HEK293 (cell line): ENCODE data around the gene CFAP46.

Experiments used
- KLF10 ChIP-seq: fragments of 450-650 bp; IDR thresholded peaks from 2 replicates; pipeline ENCODE4 v1.5.1; 2018; ENCODE audit warnings: missing biosample characterization, mild to moderate bottlenecking, missing genetic modification characterization
- KLF8 ChIP-seq: fragments of 450-650 bp; formaldehyde crosslinking; IDR thresholded peaks from 2 replicates; pipeline ENCODE4 v1.5.1; 2016; ENCODE audit warnings: missing biosample characterization, missing genetic modification characterization
- KLF9 ChIP-seq: fragments of 450-650 bp; formaldehyde crosslinking; IDR thresholded peaks from 2 replicates; pipeline ENCODE4 v1.5.1; 2016; ENCODE audit warnings: missing biosample characterization, missing genetic modification characterization, low read depth
- MYNN ChIP-seq: fragments of 450-650 bp; formaldehyde crosslinking; IDR thresholded peaks from 2 replicates; pipeline ENCODE4 v1.5.1; 2016; ENCODE audit warnings: missing biosample characterization, missing genetic modification characterization, borderline replicate concordance
- TCF7L2 ChIP-seq: IDR thresholded peaks from 2 replicates; pipeline ENCODE4 v1.6.1; 2011; ENCODE audit warnings: low read depth, mild to moderate bottlenecking, inconsistent platforms, low read length, moderate library complexity, borderline replicate concordance
- ZNF114 ChIP-seq: fragments of 450-650 bp; formaldehyde crosslinking; IDR thresholded peaks from 2 replicates; pipeline ENCODE4 v1.5.0; 2017; ENCODE audit warnings: missing biosample characterization, missing genetic modification characterization
- ZNF157 ChIP-seq: fragments of 450-650 bp; formaldehyde crosslinking; IDR thresholded peaks from 2 replicates; pipeline ENCODE4 v1.5.1; 2016; ENCODE audit warnings: missing biosample characterization, missing genetic modification characterization
- ZNF175 ChIP-seq: fragments of 450-650 bp; formaldehyde crosslinking; IDR thresholded peaks from 2 replicates; pipeline ENCODE4 v1.5.1; 2016; ENCODE audit warnings: missing biosample characterization, missing genetic modification characterization
- ZNF248 ChIP-seq: fragments of 450-650 bp; formaldehyde crosslinking; IDR thresholded peaks from 2 replicates; pipeline ENCODE4 v1.5.1; 2017; ENCODE audit warnings: missing biosample characterization, missing genetic modification characterization
- ZNF280C ChIP-seq: fragments of 450-650 bp; formaldehyde crosslinking; IDR thresholded peaks from 2 replicates; pipeline ENCODE4 v1.5.1; 2016; ENCODE audit warnings: missing biosample characterization, missing genetic modification characterization
- ZNF292 ChIP-seq: fragments of 450-650 bp; formaldehyde crosslinking; IDR thresholded peaks from 2 replicates; pipeline ENCODE4 v1.5.1; 2016; ENCODE audit warnings: low read depth, missing biosample characterization, missing genetic modification characterization, borderline replicate concordance
- ZNF324 ChIP-seq: fragments of 450-650 bp; formaldehyde crosslinking; IDR thresholded peaks from 2 replicates; pipeline ENCODE4 v1.5.1; 2016; ENCODE audit warnings: missing biosample characterization, missing genetic modification characterization
- ZNF404 ChIP-seq: fragments of 450-650 bp; formaldehyde crosslinking; IDR thresholded peaks from 2 replicates; pipeline ENCODE4 v1.5.1; 2017; ENCODE audit warnings: missing biosample characterization, missing genetic modification characterization
- ZNF416 ChIP-seq: fragments of 450-650 bp; formaldehyde crosslinking; IDR thresholded peaks from 2 replicates; pipeline ENCODE4 v1.5.1; 2016; ENCODE audit warnings: missing biosample characterization, missing genetic modification characterization
- ZNF501 ChIP-seq: fragments of 450-650 bp; formaldehyde crosslinking; IDR thresholded peaks from 2 replicates; pipeline ENCODE4 v1.5.1; 2016; ENCODE audit warnings: missing biosample characterization, missing genetic modification characterization
- ZNF571 ChIP-seq: fragments of 450-650 bp; formaldehyde crosslinking; IDR thresholded peaks from 2 replicates; pipeline ENCODE4 v1.5.0; 2017; ENCODE audit warnings: missing biosample characterization, missing genetic modification characterization
- ZNF580 ChIP-seq: fragments of 450-650 bp; formaldehyde crosslinking; IDR thresholded peaks from 2 replicates; pipeline ENCODE4 v1.5.1; 2016; ENCODE audit warnings: missing biosample characterization, missing genetic modification characterization
- ZNF585B ChIP-seq: fragments of 450-650 bp; formaldehyde crosslinking; IDR thresholded peaks from 2 replicates; pipeline ENCODE4 v1.5.1; 2016; ENCODE audit warnings: missing biosample characterization, missing genetic modification characterization
- ZNF660 ChIP-seq: fragments of 450-650 bp; IDR thresholded peaks from 2 replicates; pipeline ENCODE4 v1.5.1; 2018; ENCODE audit warnings: missing biosample characterization, mild to moderate bottlenecking, missing genetic modification characterization
- ZNF677 ChIP-seq: fragments of 450-650 bp; IDR thresholded peaks from 2 replicates; pipeline ENCODE4 v1.5.0; 2018; ENCODE audit warnings: missing biosample characterization, mild to moderate bottlenecking, missing genetic modification characterization, moderate library complexity
- ZNF692 ChIP-seq: fragments of 450-650 bp; formaldehyde crosslinking; IDR thresholded peaks from 2 replicates; pipeline ENCODE4 v1.5.1; 2016; ENCODE audit warnings: missing biosample characterization, missing genetic modification characterization
- ZNF701 ChIP-seq: fragments of 450-650 bp; formaldehyde crosslinking; IDR thresholded peaks from 2 replicates; pipeline ENCODE4 v1.5.1; 2016; ENCODE audit warnings: missing biosample characterization, missing genetic modification characterization
- ZNF707 ChIP-seq: fragments of 450-650 bp; formaldehyde crosslinking; IDR thresholded peaks from 2 replicates; pipeline ENCODE4 v1.5.1; 2016; ENCODE audit warnings: missing biosample characterization, missing genetic modification characterization
- TF ChIP-seq, protein P1 (sequence below): fragments of 450-650 bp; formaldehyde crosslinking; IDR thresholded peaks from 2 replicates; pipeline ENCODE4 v1.5.1; 2016; ENCODE audit warnings: missing biosample characterization, missing genetic modification characterization
- TF ChIP-seq, protein P2 (sequence below): fragments of 450-650 bp; formaldehyde crosslinking; IDR thresholded peaks from 2 replicates; pipeline ENCODE4 v1.5.1; 2016; ENCODE audit warnings: missing biosample characterization, missing genetic modification characterization, borderline replicate concordance
- TF ChIP-seq, protein P3 (sequence below): fragments of 450-650 bp; formaldehyde crosslinking; IDR thresholded peaks from 2 replicates; pipeline ENCODE4 v1.5.1; 2016; ENCODE audit warnings: missing biosample characterization, missing genetic modification characterization, low read depth
- TF ChIP-seq, protein P4 (sequence below): fragments of 450-650 bp; formaldehyde crosslinking; IDR thresholded peaks from 2 replicates; pipeline ENCODE4 v1.5.1; 2016; ENCODE audit warnings: missing biosample characterization, missing genetic modification characterization

CFAP46 gene

DNA sequence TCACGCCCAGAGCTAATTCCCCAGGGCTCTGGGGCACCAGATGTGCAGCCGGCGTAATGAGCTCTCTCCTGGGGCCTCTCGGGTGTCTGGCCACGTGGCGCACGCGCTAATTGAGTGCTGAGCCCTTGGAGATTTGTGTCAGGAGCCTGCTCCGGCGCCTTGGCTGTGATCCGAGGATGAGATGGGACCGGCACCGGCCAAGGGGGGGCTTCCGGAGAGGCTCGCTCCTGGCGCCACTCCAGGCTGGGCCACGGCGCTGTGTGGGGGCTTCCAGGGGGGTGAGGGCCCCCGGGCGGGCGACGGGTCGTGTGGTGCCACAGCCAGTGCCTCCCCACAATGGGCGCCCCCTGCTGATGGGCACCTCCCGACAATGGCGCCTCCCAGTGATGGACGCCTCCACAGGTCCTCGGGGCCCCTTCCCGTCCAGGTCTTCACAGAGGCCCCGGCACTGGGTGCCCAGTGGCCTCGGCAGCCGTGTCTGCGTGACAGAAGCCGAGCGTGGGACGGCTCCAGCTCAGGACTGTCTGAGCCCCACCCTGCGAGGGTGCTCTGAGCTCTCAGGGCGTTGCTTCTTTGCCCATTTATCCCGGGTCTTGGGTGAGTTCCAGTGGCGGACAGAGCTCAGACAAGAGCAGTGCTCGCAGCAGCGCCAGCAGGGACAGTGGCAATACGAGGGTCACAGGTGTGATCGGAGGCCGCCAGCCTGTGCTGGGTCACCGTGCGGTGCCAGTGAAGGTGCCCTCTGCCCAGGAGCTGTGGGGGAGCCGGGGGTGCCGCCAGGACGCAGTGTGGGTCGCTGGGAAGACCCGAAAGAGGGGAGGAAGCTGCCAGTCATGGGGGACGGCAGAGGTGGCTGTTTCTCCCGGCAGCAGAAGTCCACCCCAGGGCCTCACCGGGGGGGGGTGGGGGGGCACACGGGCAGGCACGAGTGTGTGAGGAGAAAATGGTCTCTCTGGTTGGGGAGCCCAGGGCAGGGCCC is 148.2 kb downstream of the CFAP46 start (continued):
- TF ChIP-seq ZNF660 (tag by site-specific recombination) (no peak), ZNF677 (tag by site-specific recombination) (no peak), TCF7L2 (no peak), ZNF707 (tag by site-specific recombination) (no peak), ZNF692 (tag by site-specific recombination) (peak; percentile 60; the same call in 1 of the 2 replicates), ZNF404 (tag by site-specific recombination) (no peak), ZNF580 (tag by site-specific recombination) (no peak), ZNF157 (tag by site-specific recombination) (no peak), ZNF280C (tag by site-specific recombination) (no peak), ZNF571 (tag by site-specific recombination) (no peak), ZNF114 (no peak), KLF10 (tag by site-specific recombination) (peak; percentile 65), ZNF292 (tag by site-specific recombination) (no peak), KLF8 (peak; percentile 74), ZNF324 (tag by site-specific recombination) (peak; percentile 79), ZNF501 (tag by site-specific recombination) (peak; percentile 57; the same call in 1 of the 2 replicates), ZNF248 (tag by site-specific recombination) (no peak), ZNF585B (tag by site-specific recombination) (no peak), KLF9 (tag by site-specific recombination) (0 out of 2 replicates have a peak, but pooled peaks have one; percentile 13), ZNF701 (tag by site-specific recombination) (no peak), ZNF175 (tag by site-specific recombination) (no peak), ZNF416 (tag by site-specific recombination) (no peak), MYNN (tag by site-specific recombination) (no peak)
- TF ChIP-seq, protein P1, sequence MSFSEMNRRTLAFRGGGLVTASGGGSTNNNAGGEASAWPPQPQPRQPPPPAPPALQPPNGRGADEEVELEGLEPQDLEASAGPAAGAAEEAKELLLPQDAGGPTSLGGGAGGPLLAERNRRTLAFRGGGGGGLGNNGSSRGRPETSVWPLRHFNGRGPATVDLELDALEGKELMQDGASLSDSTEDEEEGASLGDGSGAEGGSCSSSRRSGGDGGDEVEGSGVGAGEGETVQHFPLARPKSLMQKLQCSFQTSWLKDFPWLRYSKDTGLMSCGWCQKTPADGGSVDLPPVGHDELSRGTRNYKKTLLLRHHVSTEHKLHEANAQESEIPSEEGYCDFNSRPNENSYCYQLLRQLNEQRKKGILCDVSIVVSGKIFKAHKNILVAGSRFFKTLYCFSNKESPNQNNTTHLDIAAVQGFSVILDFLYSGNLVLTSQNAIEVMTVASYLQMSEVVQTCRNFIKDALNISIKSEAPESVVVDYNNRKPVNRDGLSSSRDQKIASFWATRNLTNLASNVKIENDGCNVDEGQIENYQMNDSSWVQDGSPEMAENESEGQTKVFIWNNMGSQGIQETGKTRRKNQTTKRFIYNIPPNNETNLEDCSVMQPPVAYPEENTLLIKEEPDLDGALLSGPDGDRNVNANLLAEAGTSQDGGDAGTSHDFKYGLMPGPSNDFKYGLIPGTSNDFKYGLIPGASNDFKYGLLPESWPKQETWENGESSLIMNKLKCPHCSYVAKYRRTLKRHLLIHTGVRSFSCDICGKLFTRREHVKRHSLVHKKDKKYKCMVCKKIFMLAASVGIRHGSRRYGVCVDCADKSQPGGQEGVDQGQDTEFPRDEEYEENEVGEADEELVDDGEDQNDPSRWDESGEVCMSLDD (tag by site-specific recombination): no peak; the same call in 1 of the 2 replicates
- TF ChIP-seq, protein P2, sequence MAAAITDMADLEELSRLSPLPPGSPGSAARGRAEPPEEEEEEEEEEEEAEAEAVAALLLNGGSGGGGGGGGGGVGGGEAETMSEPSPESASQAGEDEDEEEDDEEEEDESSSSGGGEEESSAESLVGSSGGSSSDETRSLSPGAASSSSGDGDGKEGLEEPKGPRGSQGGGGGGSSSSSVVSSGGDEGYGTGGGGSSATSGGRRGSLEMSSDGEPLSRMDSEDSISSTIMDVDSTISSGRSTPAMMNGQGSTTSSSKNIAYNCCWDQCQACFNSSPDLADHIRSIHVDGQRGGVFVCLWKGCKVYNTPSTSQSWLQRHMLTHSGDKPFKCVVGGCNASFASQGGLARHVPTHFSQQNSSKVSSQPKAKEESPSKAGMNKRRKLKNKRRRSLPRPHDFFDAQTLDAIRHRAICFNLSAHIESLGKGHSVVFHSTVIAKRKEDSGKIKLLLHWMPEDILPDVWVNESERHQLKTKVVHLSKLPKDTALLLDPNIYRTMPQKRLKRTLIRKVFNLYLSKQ (tag by site-specific recombination): no peak
- TF ChIP-seq, protein P3, sequence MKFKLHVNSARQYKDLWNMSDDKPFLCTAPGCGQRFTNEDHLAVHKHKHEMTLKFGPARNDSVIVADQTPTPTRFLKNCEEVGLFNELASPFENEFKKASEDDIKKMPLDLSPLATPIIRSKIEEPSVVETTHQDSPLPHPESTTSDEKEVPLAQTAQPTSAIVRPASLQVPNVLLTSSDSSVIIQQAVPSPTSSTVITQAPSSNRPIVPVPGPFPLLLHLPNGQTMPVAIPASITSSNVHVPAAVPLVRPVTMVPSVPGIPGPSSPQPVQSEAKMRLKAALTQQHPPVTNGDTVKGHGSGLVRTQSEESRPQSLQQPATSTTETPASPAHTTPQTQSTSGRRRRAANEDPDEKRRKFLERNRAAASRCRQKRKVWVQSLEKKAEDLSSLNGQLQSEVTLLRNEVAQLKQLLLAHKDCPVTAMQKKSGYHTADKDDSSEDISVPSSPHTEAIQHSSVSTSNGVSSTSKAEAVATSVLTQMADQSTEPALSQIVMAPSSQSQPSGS (tag by site-specific recombination): 0 out of 2 replicates have a peak, but pooled peaks have one; percentile 2
- TF ChIP-seq, protein P4, sequence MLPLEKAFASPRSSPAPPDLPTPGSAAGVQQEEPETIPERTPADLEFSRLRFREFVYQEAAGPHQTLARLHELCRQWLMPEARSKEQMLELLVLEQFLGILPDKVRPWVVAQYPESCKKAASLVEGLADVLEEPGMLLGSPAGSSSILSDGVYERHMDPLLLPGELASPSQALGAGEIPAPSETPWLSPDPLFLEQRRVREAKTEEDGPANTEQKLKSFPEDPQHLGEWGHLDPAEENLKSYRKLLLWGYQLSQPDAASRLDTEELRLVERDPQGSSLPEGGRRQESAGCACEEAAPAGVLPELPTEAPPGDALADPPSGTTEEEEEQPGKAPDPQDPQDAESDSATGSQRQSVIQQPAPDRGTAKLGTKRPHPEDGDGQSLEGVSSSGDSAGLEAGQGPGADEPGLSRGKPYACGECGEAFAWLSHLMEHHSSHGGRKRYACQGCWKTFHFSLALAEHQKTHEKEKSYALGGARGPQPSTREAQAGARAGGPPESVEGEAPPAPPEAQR (tag by site-specific recombination): no peak
